ENCODE results near the gene OR2D3.
"Not testable (repeated sequence)": the region's sequence is repeated elsewhere in the genome, so short reads cannot be mapped to it uniquely, and the experiment has no call there.

The OR2D3 gene

DNA sequence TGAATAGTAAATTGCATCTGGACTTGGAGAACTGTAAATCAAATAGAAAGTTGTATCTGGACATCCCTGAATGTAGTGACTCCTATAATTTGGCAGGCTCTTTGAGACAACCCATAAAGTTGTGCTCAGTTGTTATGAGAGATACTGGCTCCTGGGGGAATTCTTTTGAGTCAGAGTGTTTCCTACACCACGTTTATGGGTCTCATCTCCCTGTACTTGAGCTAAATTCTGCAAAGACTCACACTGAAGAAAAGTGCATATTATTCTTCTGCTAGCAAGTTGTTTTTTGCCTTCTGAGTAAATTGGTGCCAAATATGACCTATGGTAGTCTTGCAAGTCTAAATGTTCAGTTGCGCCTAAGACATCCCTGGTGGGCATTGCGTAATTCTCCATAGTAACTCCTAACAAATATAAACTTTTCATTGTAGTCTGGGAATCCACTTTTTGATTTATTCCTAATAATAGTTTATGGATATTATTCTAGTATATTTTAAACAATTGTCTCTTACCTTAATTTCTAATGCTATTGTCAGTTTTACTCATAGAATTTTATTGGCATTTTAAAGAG, 10.4 kb downstream of the OR2D3 start:
- no peak for DNase-seq

DNA sequence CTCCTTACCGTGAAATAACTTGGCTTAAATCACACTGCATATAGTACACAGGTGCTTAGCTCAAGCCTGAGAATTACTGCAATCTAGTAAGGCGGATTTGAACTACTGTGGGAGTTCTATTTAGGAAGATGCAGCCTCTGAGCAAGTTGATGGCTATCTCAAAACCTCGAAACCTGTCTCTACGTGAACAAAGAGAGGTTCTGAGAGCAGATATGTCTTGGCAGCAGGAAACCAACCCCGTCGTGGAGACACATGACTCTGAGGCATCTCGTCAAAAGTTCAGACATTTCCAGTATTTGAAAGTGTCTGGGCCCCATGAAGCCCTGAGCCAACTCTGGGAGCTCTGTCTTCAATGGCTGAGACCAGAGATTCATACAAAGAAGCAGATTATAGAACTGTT, 11.3 kb downstream of the OR2D3 start:
- DNase-seq = no peak

DNA sequence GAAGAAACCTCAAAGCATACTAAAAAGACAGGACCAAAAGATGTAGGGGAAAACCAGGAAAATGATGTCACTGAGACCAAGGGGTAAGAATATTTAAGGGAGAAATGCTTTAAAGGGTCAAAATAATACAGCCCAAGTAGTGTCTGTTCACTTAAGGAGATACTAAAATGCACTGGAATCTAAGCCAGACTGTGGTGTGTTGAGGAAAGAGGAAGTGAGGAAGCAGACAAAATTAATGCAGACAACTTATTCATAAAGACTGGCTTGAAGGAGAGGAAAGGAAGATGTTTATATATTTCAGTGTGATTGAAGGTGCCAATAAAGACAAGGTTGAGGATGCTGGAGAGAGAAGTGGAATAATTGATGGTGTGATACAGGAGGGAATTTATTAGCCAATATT, 21.2 kb downstream of the OR2D3 start:
- DNase-seq = no peak

DNA sequence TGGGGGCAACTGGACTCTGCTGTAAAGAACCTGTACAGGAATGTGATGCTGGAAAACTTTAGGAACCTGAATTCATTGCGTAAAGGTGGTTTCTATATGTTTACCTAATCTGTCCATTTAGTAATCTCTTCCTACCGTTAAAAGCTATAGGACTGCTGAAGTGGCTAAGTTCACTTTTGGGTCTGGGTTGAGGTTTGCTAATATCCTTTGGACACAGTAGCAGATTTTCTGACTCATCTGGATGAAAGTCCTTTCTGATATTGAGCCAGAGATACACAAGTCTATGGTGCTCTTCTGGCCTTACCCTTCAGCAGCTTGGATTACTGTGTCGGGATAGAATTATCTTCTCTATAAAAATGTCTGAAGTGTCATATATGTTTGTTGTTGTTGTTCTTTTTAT, 22.3 kb downstream of the OR2D3 start:
- no peak for DNase-seq

DNA sequence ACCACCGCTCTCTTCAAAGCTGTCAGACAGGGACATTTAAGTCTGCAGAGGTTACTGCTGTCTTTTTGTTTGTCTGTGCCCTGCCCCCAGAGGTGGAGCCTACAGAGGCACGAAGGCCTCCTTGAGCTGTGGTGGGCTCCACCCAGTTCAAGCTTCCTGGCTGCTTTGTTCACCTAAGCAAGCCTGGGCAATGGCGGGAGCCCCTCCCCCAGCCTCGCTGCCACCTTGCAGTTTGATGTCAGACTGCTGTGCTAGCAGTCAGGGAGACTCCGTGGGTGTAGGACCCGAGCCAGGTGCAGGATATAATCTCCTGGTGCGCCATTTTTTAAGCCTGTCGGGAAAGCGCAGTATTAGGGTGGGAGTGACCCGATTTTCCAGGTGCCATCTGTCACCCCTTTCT, 33.4 kb downstream of the OR2D3 start:
- not testable (repeated sequence) for DNase-seq

DNA sequence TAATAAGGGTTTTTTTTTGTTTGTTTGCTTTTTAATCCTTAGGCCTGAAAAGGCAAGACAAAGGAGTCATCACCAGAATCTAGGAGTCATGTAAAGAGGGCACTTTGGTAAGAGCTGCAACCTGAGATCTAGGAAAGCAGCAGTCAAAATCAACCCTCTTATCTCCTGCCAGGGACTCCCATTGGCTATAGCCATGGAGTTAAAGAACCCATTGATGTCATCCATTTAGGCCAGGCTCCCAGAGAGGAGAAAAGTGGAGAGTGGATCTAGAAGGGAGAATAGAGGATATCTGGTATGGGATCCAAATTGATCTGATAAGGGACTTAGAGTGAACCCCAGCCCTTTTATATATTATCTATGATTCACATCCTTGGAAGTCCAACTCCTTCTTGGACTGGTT, 41.3 kb downstream of the OR2D3 start:
- DNase-seq = no peak

DNA sequence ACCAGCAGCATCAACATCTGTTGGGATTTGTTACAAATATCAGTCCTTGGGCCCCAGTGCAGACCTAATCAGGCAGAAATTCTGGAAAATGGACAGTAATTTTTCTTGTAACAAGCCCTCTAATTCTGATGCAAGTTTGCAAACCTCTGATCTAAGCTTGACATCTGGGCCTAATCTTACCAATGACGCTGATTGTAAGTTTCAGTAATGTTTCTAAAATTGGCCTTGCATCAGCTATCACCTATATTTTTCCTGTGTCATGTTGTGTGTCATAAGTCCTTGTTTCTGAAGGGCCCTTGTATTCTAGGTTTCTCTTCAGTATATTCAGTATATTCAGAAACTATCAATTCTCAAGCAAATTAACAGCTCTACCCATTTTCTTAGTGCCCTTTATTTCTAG, 41.9 kb downstream of the OR2D3 start:
- no peak for DNase-seq

DNA sequence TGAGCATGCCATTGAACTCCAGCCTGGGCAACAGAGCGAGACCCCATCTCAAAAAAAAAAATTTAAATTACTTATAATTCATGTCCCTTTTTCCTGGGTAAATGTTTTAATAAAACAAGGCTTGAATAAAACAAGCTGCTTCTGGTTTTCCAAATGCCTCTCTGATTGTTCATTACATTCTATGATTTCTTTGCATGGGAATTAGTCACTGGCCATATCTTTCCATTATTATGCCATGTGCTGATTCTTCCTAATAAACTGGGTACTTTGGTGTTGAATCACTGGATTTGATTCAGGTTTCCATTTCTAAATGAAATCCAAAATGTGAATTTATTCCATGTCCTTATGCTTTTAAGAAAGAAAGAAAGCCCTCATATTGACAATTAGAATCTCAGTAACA, 48.0 kb downstream of the OR2D3 start:
- no peak for DNase-seq

DNA sequence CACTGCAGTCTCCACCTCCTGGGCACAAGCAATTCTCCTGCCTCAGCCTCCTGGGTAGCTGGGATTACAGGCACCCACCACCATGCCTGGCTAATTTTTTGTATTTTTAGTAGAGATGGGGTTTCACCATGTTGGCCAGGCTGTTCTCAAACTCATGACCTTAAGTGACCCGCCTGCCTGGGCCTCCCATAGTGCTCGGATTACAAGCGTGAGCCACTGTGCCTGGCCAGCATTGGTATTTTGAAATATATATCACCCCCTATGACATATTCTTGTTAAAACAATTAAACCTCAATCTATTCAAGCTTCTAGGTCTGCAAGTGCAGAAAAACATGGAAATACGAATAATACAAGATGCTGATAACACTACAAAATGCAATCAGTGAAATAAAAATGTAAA, 49.1 kb downstream of the OR2D3 start:
- not testable (repeated sequence) for DNase-seq
